Epithelial cell of proximal tubule (primary cell): ENCODE measurements around the gene ZNHIT2. TPM values are rescaled to one million over a fixed set of nuclear protein-coding genes. Genes with fewer than 3 reads are reported as not detected.

Source experiments
- DNase-seq: peaks from one replicate; pipeline ENCODE4 v3.0.0-alpha.2; 2011; ENCODE audit warnings: low read depth
- H3K4me3 ChIP-seq: 2 replicates; pipeline ENCODE4 v1.5.1; 2011; ENCODE audit warnings: low read depth, mild to moderate bottlenecking, low read length
- total RNA-seq: library from RNA; depleted of rRNA; stranded (reverse); fragments of >200 nt; gene quantifications from 2 replicates; pipeline ENCODE4 v1.2.3, GENCODE V29; 2015
- TF ChIP-seq, protein P1 (sequence below): conservative IDR thresholded peaks from 2 replicates; pipeline ENCODE4 v1.5.1; 2012; ENCODE audit warnings: low read depth, mild to moderate bottlenecking, low read length

The ZNHIT2 gene
- total RNA-seq, 1 donor from 2014 or later, result 37.1 TPM

GRCh38 chr11:65118097-65118837 is 766 bp upstream of the ZNHIT2 start:
- DNase-seq, result no peak
- H3K4me3 ChIP-seq, result no peak overlapping the region
- TF ChIP-seq, protein P1, sequence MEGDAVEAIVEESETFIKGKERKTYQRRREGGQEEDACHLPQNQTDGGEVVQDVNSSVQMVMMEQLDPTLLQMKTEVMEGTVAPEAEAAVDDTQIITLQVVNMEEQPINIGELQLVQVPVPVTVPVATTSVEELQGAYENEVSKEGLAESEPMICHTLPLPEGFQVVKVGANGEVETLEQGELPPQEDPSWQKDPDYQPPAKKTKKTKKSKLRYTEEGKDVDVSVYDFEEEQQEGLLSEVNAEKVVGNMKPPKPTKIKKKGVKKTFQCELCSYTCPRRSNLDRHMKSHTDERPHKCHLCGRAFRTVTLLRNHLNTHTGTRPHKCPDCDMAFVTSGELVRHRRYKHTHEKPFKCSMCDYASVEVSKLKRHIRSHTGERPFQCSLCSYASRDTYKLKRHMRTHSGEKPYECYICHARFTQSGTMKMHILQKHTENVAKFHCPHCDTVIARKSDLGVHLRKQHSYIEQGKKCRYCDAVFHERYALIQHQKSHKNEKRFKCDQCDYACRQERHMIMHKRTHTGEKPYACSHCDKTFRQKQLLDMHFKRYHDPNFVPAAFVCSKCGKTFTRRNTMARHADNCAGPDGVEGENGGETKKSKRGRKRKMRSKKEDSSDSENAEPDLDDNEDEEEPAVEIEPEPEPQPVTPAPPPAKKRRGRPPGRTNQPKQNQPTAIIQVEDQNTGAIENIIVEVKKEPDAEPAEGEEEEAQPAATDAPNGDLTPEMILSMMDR, result no peak

- TF ChIP-seq, protein P1, result no peak
- DNase-seq, result no peak
- H3K4me3 ChIP-seq, result peak overlapping the region; percentile 91
These were observed 913 bp downstream of the ZNHIT2 start for GRCh38 chr11:65116370-65117205.

GRCh38 chr11:65115361-65116082 is 2.0 kb downstream of the ZNHIT2 start:
- TF ChIP-seq, protein P1, result no peak
- H3K4me3 ChIP-seq, result peak overlapping the region; percentile 91
- no peak for DNase-seq

DNA sequence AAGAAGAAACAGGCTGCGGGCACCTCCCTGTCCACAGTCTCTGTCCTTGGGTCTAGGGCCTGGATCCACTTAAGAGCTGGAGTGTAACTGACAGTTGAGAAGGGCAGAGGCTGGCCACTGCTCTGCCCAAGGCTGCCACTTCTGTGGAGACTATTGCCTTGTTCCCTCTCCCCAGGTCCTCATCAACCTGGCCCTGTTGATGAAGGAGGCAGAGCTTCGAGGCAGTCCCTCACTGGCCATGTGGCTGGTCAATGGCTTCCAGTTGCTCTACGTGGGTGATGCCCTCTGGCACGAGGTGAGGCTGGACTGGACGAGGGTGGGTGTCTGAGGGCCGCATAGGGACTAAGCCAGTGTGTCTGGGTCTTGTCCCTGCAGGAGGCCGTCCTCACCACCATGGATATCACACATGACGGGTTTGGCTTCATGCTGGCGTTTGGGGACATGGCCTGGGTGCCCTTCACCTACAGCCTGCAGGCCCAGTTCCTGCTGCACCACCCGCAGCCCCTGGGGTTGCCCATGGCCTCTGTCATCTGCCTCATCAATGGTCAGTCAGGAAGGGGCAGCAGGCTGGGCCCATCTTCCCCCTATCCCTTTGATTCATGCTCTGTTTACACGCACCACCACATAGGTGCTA is 2.8 kb downstream of the ZNHIT2 start:
- DNase-seq, result no peak
- TF ChIP-seq, protein P1, result no peak
- no peak overlapping the region for H3K4me3 ChIP-seq

- TF ChIP-seq, protein P1, result no peak
- H3K4me3 ChIP-seq, result no peak overlapping the region
- no peak for DNase-seq
These were observed 3.7 kb downstream of the ZNHIT2 start for GRCh38 chr11:65113839-65114238.

DNA sequence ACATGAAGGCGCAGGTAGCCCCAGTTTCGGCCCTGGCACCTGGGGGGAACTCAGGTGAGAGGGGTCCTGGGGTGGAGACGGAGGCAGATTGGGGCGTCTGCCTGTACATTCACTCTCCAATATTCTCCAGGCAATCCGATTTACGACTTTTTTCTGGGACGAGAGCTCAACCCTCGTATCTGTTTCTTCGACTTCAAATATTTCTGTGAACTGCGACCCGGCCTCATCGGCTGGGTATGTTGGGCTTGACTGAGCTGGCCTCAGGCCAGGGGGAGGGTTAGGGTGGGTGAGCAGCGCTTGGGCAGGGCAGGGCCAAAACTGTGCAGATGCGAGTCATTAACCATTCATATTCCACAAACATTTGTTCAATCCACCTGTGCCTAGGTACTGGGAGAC is 4.1 kb downstream of the ZNHIT2 start:
- H3K4me3 ChIP-seq, result peak overlapping the region; percentile 82
- TF ChIP-seq, protein P1, result no peak
- no peak for DNase-seq
